RWPE2 (cell line): ENCODE data around the gene ZC2HC1B.

Experiments
- ATAC-seq: fragments of 200-7000 bp; cut with Tn5 transposase; 3 replicates; pipeline ENCODE4 v1.9.1; 2021; ENCODE audit warnings: low read depth
- DNase-seq: peaks from one replicate; pipeline ENCODE4 v3.0.0-alpha.2; 2020; ENCODE audit warnings: low spot score
- H3K27ac ChIP-seq: fragments of 450-650 bp; 2 replicates; pipeline ENCODE4 v1.5.1; 2017; ENCODE audit warnings: mild to moderate bottlenecking; ENCODE audit not compliant: poor library complexity, severe bottlenecking
- H3K27me3 ChIP-seq: fragments of 250-450 bp; sonication (Bioruptor Pico); 2 replicates; pipeline ENCODE4 v1.5.1; 2021; ENCODE audit warnings: mild to moderate bottlenecking, moderate library complexity; ENCODE audit not compliant: insufficient read depth, poor library complexity, severe bottlenecking
- H3K36me3 ChIP-seq: fragments of 250-450 bp; sonication (Bioruptor Pico); 2 replicates; pipeline ENCODE4 v1.5.1; 2020; ENCODE audit warnings: low read depth, mild to moderate bottlenecking, moderate library complexity
- H3K4me1 ChIP-seq: fragments of 250-450 bp; sonication (Bioruptor Pico); 2 replicates; pipeline ENCODE4 v1.5.1; 2021; ENCODE audit warnings: mild to moderate bottlenecking, moderate library complexity; ENCODE audit not compliant: insufficient read depth, poor library complexity, severe bottlenecking
- H3K4me3 ChIP-seq: fragments of 250-450 bp; sonication (Bioruptor Pico); 2 replicates; pipeline ENCODE4 v1.5.1; 2021; ENCODE audit warnings: mild to moderate bottlenecking, moderate library complexity; ENCODE audit not compliant: severe bottlenecking
- H3K9me3 ChIP-seq: fragments of 250-450 bp; sonication (Bioruptor Pico); 2 replicates; pipeline ENCODE4 v1.5.1; 2021; ENCODE audit warnings: mild to moderate bottlenecking, moderate library complexity; ENCODE audit not compliant: severe bottlenecking
- CTCF ChIP-seq: fragments of 450-650 bp; IDR thresholded peaks from one replicate; pipeline ENCODE4 v1.5.1; 2017; ENCODE audit warnings: mild to moderate bottlenecking, moderate library complexity; ENCODE audit not compliant: poor library complexity, severe bottlenecking

Gene ZC2HC1B

GRCh38 chr6:143842461-143842901, 21.8 kb upstream of the ZC2HC1B start:
- Histone ChIP-seq H3K9me3 (no peaks in the 10 kb centered on the region), H3K4me3 (peak overlapping the region; percentile 75), H3K4me1 (peaks cover 2% of the 10 kb centered on the region), H3K27ac (peak overlapping the region; percentile 31), H3K36me3 (peaks cover 33% of the 10 kb centered on the region), H3K27me3 (no peaks in the 10 kb centered on the region)
- no peak for DNase-seq
- TF ChIP-seq CTCF, result no peak
- ATAC-seq, result no peak; the same call in 1 of the 3 replicates

- DNase-seq (peak; percentile 91), ATAC-seq (peak; percentile 98)
- H3K27ac ChIP-seq, result peak within 1 kb of the TSS; percentile 31
- H3K4me3 ChIP-seq, result peak within 1 kb of the TSS; percentile 75
- H3K27me3 ChIP-seq, result no peaks in the 10 kb centered on the region
- no peak for TF ChIP-seq CTCF
- H3K4me1 ChIP-seq, result peaks cover 2% of the 10 kb centered on the region
- peaks cover 39% of the 10 kb centered on the region for H3K36me3 ChIP-seq
- H3K9me3 ChIP-seq, result no peaks in the 10 kb centered on the region
Observed at GRCh38 chr6:143842902-143843676, 21.2 kb upstream of the ZC2HC1B start, which contains the start of gene LTV1. TSS of gene LTV1 (plus strand) at chr6:143843338. CDS start at chr6:143843478, 140 bp downstream.

- Histone ChIP-seq H3K27me3 (no peaks in the 10 kb centered on the region), H3K27ac (peak overlapping the region; percentile 31), H3K4me3 (peak overlapping the region; percentile 75), H3K4me1 (peaks cover 2% of the 10 kb centered on the region), H3K36me3 (peaks cover 44% of the 10 kb centered on the region), H3K9me3 (no peaks in the 10 kb centered on the region)
- TF ChIP-seq CTCF, result no peak
- DNase-seq, result no peak
- peak; percentile 7; the same call in 2 of the 3 replicates for ATAC-seq
Observed at GRCh38 chr6:143843677-143843999, 20.6 kb upstream of the ZC2HC1B start.

GRCh38 chr6:143844006-143844405, 20.3 kb upstream of the ZC2HC1B start:
- H3K27ac ChIP-seq, result peak overlapping the region; percentile 31
- DNase-seq, result no peak

More at GRCh38 chr6:143844006-143844405, 20.3 kb upstream of the ZC2HC1B start:
- Histone ChIP-seq H3K4me1 (peaks cover 2% of the 10 kb centered on the region), H3K9me3 (no peaks in the 10 kb centered on the region), H3K27me3 (no peaks in the 10 kb centered on the region), H3K4me3 (peak overlapping the region; percentile 75), H3K36me3 (peaks cover 48% of the 10 kb centered on the region)
- TF ChIP-seq CTCF, result no peak
- no peak for ATAC-seq
